Panc1 (cell line): ENCODE measurements around the gene SNTG2. TPM values are rescaled to one million over a fixed set of nuclear protein-coding genes. Genes with fewer than 3 reads are reported as not detected.

ENCODE experiments used
- ATAC-seq: fragments of 200-7000 bp; cut with Tn5 transposase; 2 replicates; pipeline ENCODE4 v1.9.1; 2020; ENCODE audit warnings: mild to moderate bottlenecking, moderate library complexity
- BruUV-seq: library from RNA; stranded (reverse); fragments of 400-500 nt; replicated peaks from 2 replicates; lab custom pipeline; 2021; lab: Mats Ljungman, UMichigan
- CTCF ChIA-PET: fragments of 300-600 bp; sonication (Branson Sonifier 250); formaldehyde crosslinking; loops from one replicate; lab custom pipeline; 2022; ENCODE audit warnings: antibody characterized with exemption; lab: Charles Lee
- POLR2A ChIA-PET: fragments of 300-600 bp; sonication (Branson Sonifier 250); formaldehyde crosslinking; loops from one replicate; lab custom pipeline; 2022; ENCODE audit warnings: antibody characterized with exemption; lab: Charles Lee
- DNase-seq: peaks from one replicate; pipeline ENCODE4 v3.0.0-alpha.2; 2010; ENCODE audit warnings: low read depth, low spot score
- H3K27ac ChIP-seq: 2 replicates; pipeline ENCODE4 v1.5.1; 2011; ENCODE audit warnings: mild to moderate bottlenecking, low read length, inconsistent platforms
- H3K27me3 ChIP-seq: fragments of 200-500 bp; sonication (Bioruptor generic); 2 replicates; pipeline ENCODE4 v1.6.0; 2014; ENCODE audit warnings: low read length, inconsistent platforms; ENCODE audit not compliant: control insufficient read depth, insufficient read depth
- H3K36me3 ChIP-seq: fragments of 200-500 bp; sonication (Bioruptor generic); 2 replicates; pipeline ENCODE4 v1.5.1; 2014; ENCODE audit warnings: inconsistent platforms, mild to moderate bottlenecking, low read length, moderate library complexity; ENCODE audit not compliant: control insufficient read depth, insufficient read depth
- H3K4me1 ChIP-seq: 2 replicates; pipeline ENCODE4 v1.5.1; 2011; ENCODE audit warnings: inconsistent platforms, mild to moderate bottlenecking, low read length, moderate library complexity; ENCODE audit not compliant: control insufficient read depth, insufficient read depth
- H3K4me3 ChIP-seq, 2 experiments: 2 replicates each; pipeline ENCODE4 v1.5.1; 2011 to 2012; ENCODE audit warnings: low read depth in 2 of 2, low read length in 2 of 2, mild to moderate bottlenecking in 2 of 2, inconsistent platforms in 1 of 2, moderate library complexity in 1 of 2
- H3K9me3 ChIP-seq: fragments of 200-500 bp; sonication (Bioruptor generic); 2 replicates; pipeline ENCODE4 v1.5.1; 2014; ENCODE audit warnings: low read depth, mild to moderate bottlenecking, inconsistent platforms, low read length, moderate library complexity; ENCODE audit not compliant: control insufficient read depth, insufficient read depth
- CTCF ChIP-seq: fragments of 450-650 bp; IDR thresholded peaks from 2 replicates; pipeline ENCODE4 v1.5.1; 2017; ENCODE audit warnings: mild to moderate bottlenecking
- POLR2AphosphoS5 ChIP-seq: IDR thresholded peaks from 2 replicates; pipeline ENCODE4 v1.6.1; 2012; ENCODE audit warnings: mild to moderate bottlenecking, low read depth, low read length, moderate library complexity
- SIN3A ChIP-seq: IDR thresholded peaks from 2 replicates; pipeline ENCODE4 v1.6.1; 2012; ENCODE audit warnings: low read depth, mild to moderate bottlenecking, low read length, moderate library complexity, borderline replicate concordance; ENCODE audit not compliant: insufficient read depth
- TCF7L2 ChIP-seq: IDR thresholded peaks from 2 replicates; pipeline ENCODE4 v1.6.1; 2011; ENCODE audit warnings: mild to moderate bottlenecking, low read depth, low read length, inconsistent platforms
- in situ Hi-C: cut with HindIII; loops from 2 replicates; pipeline ENCODE4 v1.10.0; 2016; ENCODE audit warnings: low sequenced_read_pairs, low pct_unique_long_range_greater_than_20kb
- intact Hi-C: fragments of 100-400 bp; cut with micrococcal nuclease; formaldehyde crosslinking; loops from one replicate; pipeline ENCODE4 v1.10.0; 2022; ENCODE audit not compliant: unreplicated experiment
- total RNA-seq: library from RNA; stranded (reverse); gene quantifications from one replicate; pipeline ENCODE4 v1.2.1, GENCODE V29; 2021; ENCODE audit not compliant: unreplicated experiment
- TF ChIP-seq, protein P1 (sequence below), 2 experiments: IDR thresholded peaks; 2 replicates each; pipeline ENCODE4 v1.6.1; 2011 to 2012; ENCODE audit warnings: low read depth in 2 of 2, control low read depth in 1 of 2, low read length in 1 of 2, mild to moderate bottlenecking in 1 of 2, moderate library complexity in 1 of 2; ENCODE audit not compliant: insufficient read depth in 1 of 2

The SNTG2 gene
- total RNA-seq, 1 experiment from 2014 or later: not detected

- no peak overlapping the region for H3K27ac ChIP-seq
- POLR2A ChIA-PET: no interaction called here
- no peaks in the 10 kb centered on the region for H3K27me3 ChIP-seq
- no peaks in the 10 kb centered on the region for H3K36me3 ChIP-seq
- DNase-seq (no peak), ATAC-seq (no peak)
- H3K9me3 ChIP-seq: no peaks in the 10 kb centered on the region
- TF ChIP-seq SIN3A: no peak
- TF ChIP-seq, protein P1, sequence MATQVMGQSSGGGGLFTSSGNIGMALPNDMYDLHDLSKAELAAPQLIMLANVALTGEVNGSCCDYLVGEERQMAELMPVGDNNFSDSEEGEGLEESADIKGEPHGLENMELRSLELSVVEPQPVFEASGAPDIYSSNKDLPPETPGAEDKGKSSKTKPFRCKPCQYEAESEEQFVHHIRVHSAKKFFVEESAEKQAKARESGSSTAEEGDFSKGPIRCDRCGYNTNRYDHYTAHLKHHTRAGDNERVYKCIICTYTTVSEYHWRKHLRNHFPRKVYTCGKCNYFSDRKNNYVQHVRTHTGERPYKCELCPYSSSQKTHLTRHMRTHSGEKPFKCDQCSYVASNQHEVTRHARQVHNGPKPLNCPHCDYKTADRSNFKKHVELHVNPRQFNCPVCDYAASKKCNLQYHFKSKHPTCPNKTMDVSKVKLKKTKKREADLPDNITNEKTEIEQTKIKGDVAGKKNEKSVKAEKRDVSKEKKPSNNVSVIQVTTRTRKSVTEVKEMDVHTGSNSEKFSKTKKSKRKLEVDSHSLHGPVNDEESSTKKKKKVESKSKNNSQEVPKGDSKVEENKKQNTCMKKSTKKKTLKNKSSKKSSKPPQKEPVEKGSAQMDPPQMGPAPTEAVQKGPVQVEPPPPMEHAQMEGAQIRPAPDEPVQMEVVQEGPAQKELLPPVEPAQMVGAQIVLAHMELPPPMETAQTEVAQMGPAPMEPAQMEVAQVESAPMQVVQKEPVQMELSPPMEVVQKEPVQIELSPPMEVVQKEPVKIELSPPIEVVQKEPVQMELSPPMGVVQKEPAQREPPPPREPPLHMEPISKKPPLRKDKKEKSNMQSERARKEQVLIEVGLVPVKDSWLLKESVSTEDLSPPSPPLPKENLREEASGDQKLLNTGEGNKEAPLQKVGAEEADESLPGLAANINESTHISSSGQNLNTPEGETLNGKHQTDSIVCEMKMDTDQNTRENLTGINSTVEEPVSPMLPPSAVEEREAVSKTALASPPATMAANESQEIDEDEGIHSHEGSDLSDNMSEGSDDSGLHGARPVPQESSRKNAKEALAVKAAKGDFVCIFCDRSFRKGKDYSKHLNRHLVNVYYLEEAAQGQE (IDR thresholded peaks at IDR 0.05; ENCODE audit: insufficient read depth in 1 of 2, low read depth in 2 of 2, low read length in 1 of 2): no peak
- TF ChIP-seq TCF7L2: no peak
- no peak for TF ChIP-seq POLR2AphosphoS5
- no peak for TF ChIP-seq CTCF
- no TSS peak for BruUV-seq
- intact Hi-C loops: no loop called here
- H3K4me1 ChIP-seq: no peaks in the 10 kb centered on the region
- no peak overlapping the region for H3K4me3 ChIP-seq
- in situ Hi-C loops: no loop called here
- CTCF ChIA-PET: no interaction called here
These were observed 94.5 kb downstream of the SNTG2 start for GRCh38 chr2:1045109-1045508.

- DNase-seq (no peak), ATAC-seq (no peak)
- BruUV-seq: no TSS peak
- in situ Hi-C loops: no loop called here
- ChIA-PET POLR2A (no interaction called here), CTCF (interaction anchor here (0.7 kb wide), 1 partner anchor 633 kb away, joined by 4 read pairs; no protein-coding TSS in a partner anchor)
- Histone ChIP-seq H3K36me3 (no peaks in the 10 kb centered on the region), H3K27ac (no peak overlapping the region), H3K4me1 (no peaks in the 10 kb centered on the region), H3K27me3 (no peaks in the 10 kb centered on the region), H3K4me3 (no peak overlapping the region), H3K9me3 (no peaks in the 10 kb centered on the region)
- no peak for TF ChIP-seq SIN3A
- TF ChIP-seq TCF7L2: no peak
- no peak for TF ChIP-seq CTCF
- TF ChIP-seq POLR2AphosphoS5: no peak
- TF ChIP-seq, protein P1 (IDR thresholded peaks at IDR 0.05; ENCODE audit: insufficient read depth in 1 of 2, low read depth in 2 of 2, low read length in 1 of 2): no peak
- intact Hi-C loops: no loop called here
These were observed 95.4 kb downstream of the SNTG2 start for GRCh38 chr2:1046067-1046466.
